HG03342 (cell line): ENCODE results near the gene GIT1.
A peak's percentile ranks its signal among the peaks of the same experiment; 100 is the strongest.

ENCODE experiments used
- ATAC-seq: cut with Tn5 transposase; IDR thresholded peaks from one replicate; pipeline ENCODE4 v1.9.1; 2021; ENCODE audit warnings: mild to moderate bottlenecking, moderate library complexity; ENCODE audit not compliant: unreplicated experiment

GIT1 gene

GRCh38 chr17:29581583-29582253 is 7.7 kb downstream of the GIT1 start:
- ATAC-seq, result no peak

GRCh38 chr17:29579866-29580771 is 9.3 kb downstream of the GIT1 start:
- ATAC-seq, result peak; percentile 67

GRCh38 chr17:29578626-29579485 is 10.6 kb downstream of the GIT1 start:
- no peak for ATAC-seq

GRCh38 chr17:29577385-29578211 is 11.8 kb downstream of the GIT1 start:
- no peak for ATAC-seq

- ATAC-seq, result no peak
Measured at GRCh38 chr17:29577001-29577370, 12.5 kb downstream of the GIT1 start.

GRCh38 chr17:29576214-29577000 is 13.0 kb downstream of the GIT1 start:
- ATAC-seq, result no peak

- ATAC-seq, result no peak
Measured at GRCh38 chr17:29575511-29576213, 13.8 kb downstream of the GIT1 start.

GRCh38 chr17:29574732-29575510 is 14.5 kb downstream of the GIT1 start:
- no peak for ATAC-seq

- ATAC-seq, result no peak
Measured at GRCh38 chr17:29573871-29574731, 15.3 kb downstream of the GIT1 start.

GRCh38 chr17:29573558-29573869 is 15.9 kb downstream of the GIT1 start:
- no peak for ATAC-seq

- no peak for ATAC-seq
Measured at GRCh38 chr17:29572691-29573557, 16.5 kb downstream of the GIT1 start.

- ATAC-seq, result no peak
Measured at GRCh38 chr17:29571883-29572681, 17.4 kb downstream of the GIT1 start.

- no peak for ATAC-seq
Measured at GRCh38 chr17:29571486-29571882, 18.0 kb downstream of the GIT1 start.

GRCh38 chr17:29570521-29570920 is 18.9 kb downstream of the GIT1 start:
- no peak for ATAC-seq

- ATAC-seq, result no peak
Measured at GRCh38 chr17:29569245-29569950, 20.1 kb downstream of the GIT1 start.
